Thyroid gland (tissue), 4 donors: ENCODE results near the gene CAPN5.

Source experiments
- CTCF ChIP-seq, 6 experiments: fragments of 200-600 bp in 3 of 6; fragments of 450-650 bp in 3 of 6; sonication (generic) in 3 of 6; IDR thresholded peaks; one replicate each; pipeline ENCODE4 v1.5.1; 2016 to 2019; ENCODE audit warnings: antibody characterized with exemption in 6 of 6, mild to moderate bottlenecking in 2 of 6, inconsistent platforms in 1 of 6, moderate library complexity in 1 of 6
- POLR2A ChIP-seq, 2 donors: fragments of 450-650 bp; IDR thresholded peaks; one replicate each; pipeline ENCODE4 v1.6.1; 2017; ENCODE audit warnings: antibody characterized with exemption in 2 of 2, mild to moderate bottlenecking in 2 of 2, moderate library complexity in 1 of 2

- TF ChIP-seq CTCF (IDR thresholded peaks at IDR 0.05) (no peak), POLR2A (IDR thresholded peaks at IDR 0.05) (no peak)
These were observed 60.1 kb downstream of the CAPN5 start for GRCh38 chr11:77126861-77127234.
